Left ventricle myocardium inferior (tissue), 1 donor: Measurements from ENCODE around the gene PKHD1. TPM values are rescaled to one million over a fixed set of nuclear protein-coding genes. Genes with fewer than 3 reads are reported as not detected.
"Not testable (repeated sequence)": the region's sequence is repeated elsewhere in the genome, so short reads cannot be mapped to it uniquely, and the experiment has no call there.

Experiments
- DNase-seq: peaks from one replicate; pipeline ENCODE4 v3.0.0-alpha.2; 2020
- H3K27ac ChIP-seq: fragments of 200-600 bp; replicated peaks from 2 replicates; pipeline ENCODE4 v1.8.0; 2021
- H3K27me3 ChIP-seq: fragments of 200-600 bp; 2 replicates; pipeline ENCODE4 v1.8.0; 2021; ENCODE audit warnings: low read depth
- H3K36me3 ChIP-seq: fragments of 200-600 bp; 2 replicates; pipeline ENCODE4 v1.8.0; 2021
- H3K4me1 ChIP-seq: fragments of 200-600 bp; 2 replicates; pipeline ENCODE4 v1.8.0; 2021
- H3K4me3 ChIP-seq: fragments of 200-600 bp; 2 replicates; pipeline ENCODE4 v1.8.0; 2021; ENCODE audit warnings: mild to moderate bottlenecking, moderate library complexity
- H3K9me3 ChIP-seq: fragments of 200-600 bp; replicated peaks from 2 replicates; pipeline ENCODE4 v1.8.0; 2021
- intact Hi-C: fragments of 100-400 bp; cut with micrococcal nuclease; formaldehyde crosslinking; loops from one replicate; pipeline ENCODE4 v1.11.0; 2022
- total RNA-seq: library from RNA; stranded (reverse); fragmentation: NEBNext Ultra II Directional; extraction: Animal tissue kit (Norgen Biotek cat#: 25700); gene quantifications from one replicate; pipeline ENCODE4 v1.2.1, GENCODE V29; 2021
- TF ChIP-seq, protein P1 (sequence below): fragments of 200-600 bp; IDR thresholded peaks from 2 replicates; pipeline ENCODE4 v1.8.0; 2021; ENCODE audit warnings: antibody characterized with exemption, mild to moderate bottlenecking, borderline replicate concordance
- donor health status: DM: no; HTN: yes; CAD: no; lungs with severe emphysema.

Gene PKHD1
- total RNA-seq, 1 donor from 2014 or later = not detected

GRCh38 chr6:51926125-51926524 is 161.3 kb downstream of the PKHD1 start:
- no peak for DNase-seq
- peaks cover 13% of the 10 kb centered on the region for H3K9me3 ChIP-seq
- no peak overlapping the region for H3K27ac ChIP-seq
- TF ChIP-seq, protein P1, sequence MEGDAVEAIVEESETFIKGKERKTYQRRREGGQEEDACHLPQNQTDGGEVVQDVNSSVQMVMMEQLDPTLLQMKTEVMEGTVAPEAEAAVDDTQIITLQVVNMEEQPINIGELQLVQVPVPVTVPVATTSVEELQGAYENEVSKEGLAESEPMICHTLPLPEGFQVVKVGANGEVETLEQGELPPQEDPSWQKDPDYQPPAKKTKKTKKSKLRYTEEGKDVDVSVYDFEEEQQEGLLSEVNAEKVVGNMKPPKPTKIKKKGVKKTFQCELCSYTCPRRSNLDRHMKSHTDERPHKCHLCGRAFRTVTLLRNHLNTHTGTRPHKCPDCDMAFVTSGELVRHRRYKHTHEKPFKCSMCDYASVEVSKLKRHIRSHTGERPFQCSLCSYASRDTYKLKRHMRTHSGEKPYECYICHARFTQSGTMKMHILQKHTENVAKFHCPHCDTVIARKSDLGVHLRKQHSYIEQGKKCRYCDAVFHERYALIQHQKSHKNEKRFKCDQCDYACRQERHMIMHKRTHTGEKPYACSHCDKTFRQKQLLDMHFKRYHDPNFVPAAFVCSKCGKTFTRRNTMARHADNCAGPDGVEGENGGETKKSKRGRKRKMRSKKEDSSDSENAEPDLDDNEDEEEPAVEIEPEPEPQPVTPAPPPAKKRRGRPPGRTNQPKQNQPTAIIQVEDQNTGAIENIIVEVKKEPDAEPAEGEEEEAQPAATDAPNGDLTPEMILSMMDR = no peak
- no peaks in the 10 kb centered on the region for H3K36me3 ChIP-seq
- intact Hi-C loops = no loop called here
- no peak overlapping the region for H3K4me3 ChIP-seq
- H3K27me3 ChIP-seq = peaks cover 15% of the 10 kb centered on the region
- H3K4me1 ChIP-seq = no peaks in the 10 kb centered on the region

GRCh38 chr6:51922479-51922878 is 164.9 kb downstream of the PKHD1 start:
- H3K4me1 ChIP-seq, intact Hi-C loops, H3K27ac ChIP-seq, H3K4me3 ChIP-seq, DNase-seq, H3K36me3 ChIP-seq: not testable (repeated sequence)
- peaks cover 31% of the 10 kb centered on the region for H3K9me3 ChIP-seq
- peaks cover 13% of the 10 kb centered on the region for H3K27me3 ChIP-seq

DNA sequence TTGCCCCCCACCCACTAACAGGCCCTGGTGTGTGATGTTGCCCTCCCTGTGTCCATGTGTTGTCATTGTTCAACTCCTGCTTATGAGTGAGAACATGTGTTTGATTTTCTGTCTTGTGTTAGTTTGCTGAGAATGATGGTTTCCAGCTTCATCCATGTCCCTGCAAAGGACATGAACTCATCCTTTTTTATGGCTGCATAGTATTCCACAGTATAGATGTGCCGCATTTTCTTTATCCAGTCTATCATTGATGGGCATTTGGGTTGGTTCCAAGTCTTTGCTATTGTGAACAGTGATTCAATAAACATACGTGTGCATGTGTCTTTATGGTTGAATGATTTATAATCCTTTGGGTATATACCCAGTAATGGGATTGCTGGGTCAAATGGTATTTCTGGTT is 169.1 kb downstream of the PKHD1 start:
- H3K27me3 ChIP-seq, DNase-seq, H3K27ac ChIP-seq, H3K4me1 ChIP-seq, intact Hi-C loops, H3K4me3 ChIP-seq, H3K36me3 ChIP-seq: not testable (repeated sequence)
- peaks cover 31% of the 10 kb centered on the region for H3K9me3 ChIP-seq

DNA sequence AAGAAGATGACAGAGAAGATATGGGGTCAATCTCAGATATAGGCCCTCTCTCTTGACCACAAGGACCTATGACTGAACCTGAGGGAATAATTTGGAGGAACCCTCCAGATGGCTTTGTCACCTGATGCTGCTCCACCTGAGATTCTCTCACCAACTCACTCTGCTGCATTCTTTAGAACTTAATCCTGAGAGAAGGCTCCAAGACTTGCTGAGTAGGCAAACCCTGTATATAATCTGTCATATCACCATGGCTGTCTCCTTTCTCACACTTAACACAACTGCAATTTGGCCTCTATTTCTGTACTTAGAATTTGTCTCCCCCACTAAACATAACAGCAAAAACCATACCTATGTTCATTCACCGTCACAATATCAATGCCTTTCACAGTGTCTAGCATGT is 172.3 kb downstream of the PKHD1 start:
- Histone ChIP-seq H3K27ac (no peak overlapping the region), H3K4me1 (no peaks in the 10 kb centered on the region), H3K27me3 (no peaks in the 10 kb centered on the region), H3K9me3 (peaks cover 15% of the 10 kb centered on the region), H3K4me3 (no peak overlapping the region), H3K36me3 (no peaks in the 10 kb centered on the region)
- intact Hi-C loops = no loop called here
- TF ChIP-seq, protein P1 = no peak
- no peak for DNase-seq

GRCh38 chr6:51913265-51913664 is 174.1 kb downstream of the PKHD1 start:
- TF ChIP-seq, protein P1 = no peak
- Histone ChIP-seq H3K27ac (no peak overlapping the region), H3K4me1 (no peaks in the 10 kb centered on the region), H3K27me3 (no peaks in the 10 kb centered on the region), H3K4me3 (no peak overlapping the region), H3K9me3 (peaks cover 2% of the 10 kb centered on the region), H3K36me3 (no peaks in the 10 kb centered on the region)
- DNase-seq = no peak
- intact Hi-C loops = no loop called here

DNA sequence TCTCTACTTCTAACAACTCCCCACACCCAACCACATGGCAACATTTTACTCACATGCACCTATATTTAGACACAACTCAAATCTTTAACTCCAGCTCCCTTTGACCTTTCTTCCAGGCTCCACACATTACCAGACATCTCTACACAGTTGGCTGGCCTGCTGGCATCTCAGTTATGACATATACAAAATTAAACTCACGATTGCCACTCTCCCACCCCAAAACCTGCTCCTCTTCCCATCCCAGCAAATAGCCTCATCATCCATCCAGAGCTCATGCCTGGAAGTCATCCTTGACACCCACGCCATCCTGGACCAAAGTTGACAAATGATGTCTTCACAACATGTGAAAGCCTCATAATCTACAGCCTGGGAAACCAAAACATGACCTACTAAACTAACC is 176.6 kb downstream of the PKHD1 start:
- TF ChIP-seq, protein P1 = no peak
- Histone ChIP-seq H3K4me1 (no peaks in the 10 kb centered on the region), H3K27ac (no peak overlapping the region), H3K27me3 (no peaks in the 10 kb centered on the region), H3K9me3 (no peaks in the 10 kb centered on the region), H3K36me3 (no peaks in the 10 kb centered on the region), H3K4me3 (no peak overlapping the region)
- intact Hi-C loops = no loop called here
- no peak for DNase-seq

DNA sequence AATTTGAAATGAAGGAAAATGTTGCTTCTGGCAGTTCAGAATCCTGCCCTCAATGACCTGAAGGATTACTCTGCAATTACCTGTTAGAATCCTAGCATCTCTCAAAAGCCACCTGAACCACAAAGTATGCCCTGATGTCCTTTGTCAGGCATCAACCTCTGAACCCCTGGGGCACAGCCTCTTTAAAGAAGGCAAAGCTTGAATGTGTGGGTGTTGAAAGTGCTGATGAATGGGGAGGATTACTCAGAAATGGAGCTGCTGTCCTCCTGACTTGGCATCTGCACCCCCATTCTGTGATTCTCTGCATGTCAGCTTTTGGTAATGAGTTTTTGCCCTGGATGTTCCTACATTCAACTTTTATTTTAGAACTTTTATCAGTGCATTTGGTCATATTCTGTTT is 179.2 kb downstream of the PKHD1 start:
- Histone ChIP-seq H3K4me1 (no peaks in the 10 kb centered on the region), H3K36me3 (no peaks in the 10 kb centered on the region), H3K27me3 (no peaks in the 10 kb centered on the region), H3K4me3 (no peak overlapping the region), H3K9me3 (no peaks in the 10 kb centered on the region), H3K27ac (no peak overlapping the region)
- TF ChIP-seq, protein P1 = no peak
- intact Hi-C loops = no loop called here
- no peak for DNase-seq
